Measurements from ENCODE around the gene CREBZF. TPM values are rescaled to one million over a fixed set of nuclear protein-coding genes. Genes with fewer than 3 reads are reported as not detected.

CREBZF gene
- total and polyA plus RNA-seq, 7 experiments from 2014 or later = 13.0 to 114 (median 59.0) TPM

DNA sequence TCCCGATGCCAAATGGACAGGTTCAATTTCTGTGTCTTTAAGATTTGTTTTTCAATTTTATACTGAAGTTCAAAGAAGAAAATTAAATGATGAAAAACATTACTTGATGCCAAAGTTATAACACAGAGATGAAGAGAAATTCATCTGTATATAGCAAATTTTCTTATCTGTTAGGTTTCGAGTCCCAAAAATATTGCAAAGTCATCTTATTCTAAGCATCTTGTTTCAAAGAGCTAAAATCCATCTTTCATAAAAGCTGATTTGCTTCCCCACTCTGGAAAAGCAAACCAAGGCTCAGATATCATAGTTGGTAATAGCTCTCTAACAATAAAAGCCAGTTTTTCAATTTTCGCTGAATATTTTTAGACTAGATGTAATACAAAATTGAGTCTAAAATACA, 40.0 kb upstream of the CREBZF start:
- H3K27me3 ChIP-seq (ENCODE audit: control insufficient read depth in 2 of 2, insufficient read depth in 2 of 2, low read length in 2 of 2) = no peaks in the 10 kb centered on the region
- Mint-ChIP-seq H3K27me3 (peaks cover 0 to 3% (median 0%) of the 10 kb centered on the region in 5 donors), H3K4me1 (peaks cover 4 to 15% (median 11%) of the 10 kb centered on the region in 7 donors), H3K36me3 (peaks cover 0 to 50% (median 25%) of the 10 kb centered on the region in 5 donors), H3K27ac (no peak overlapping the region), H3K4me3 (no peak overlapping the region), H3K9me3 (peaks cover 0 to 3% (median 0%) of the 10 kb centered on the region in 11 donors)
- no peak overlapping the region for H3K27ac ChIP-seq (ENCODE audit: low read depth, low read length)
- no peaks in the 10 kb centered on the region for H3K36me3 ChIP-seq (ENCODE audit: control insufficient read depth in 2 of 3, insufficient read depth in 3 of 3, low read length in 3 of 3)
- intact Hi-C loops (cut with micrococcal nuclease) = no loop called here
- H3K4me3 ChIP-seq (ENCODE audit: low read length) = no peak overlapping the region
- ChIA-PET POLR2A (no interaction called here), CTCF (no interaction called here)
- ATAC-seq (no peak), DNase-seq (no peak)
- H3K4me1 ChIP-seq (ENCODE audit: control insufficient read depth in 2 of 2, insufficient read depth in 2 of 2, low read length in 2 of 2) = peaks cover 8 to 12% of the 10 kb centered on the region in 2 donors
- H3K9me3 ChIP-seq (ENCODE audit: control insufficient read depth in 2 of 3, low read length in 3 of 3) = no peaks in the 10 kb centered on the region

- ChIA-PET CTCF (interaction anchor here (0.6 to 1.5 kb wide), 8 partner anchors 12 to 163 kb away, joined by 3 to 6 read pairs (median 3); partner anchors contain the start of gene CCDC83), POLR2A (interaction anchor here (0.6 to 2.6 kb wide), 6 partner anchors 9 to 182 kb away, joined by 3 to 12 read pairs (median 4); partner anchors contain the start of gene CCDC83)
- H3K4me3 Mint-ChIP-seq = peak overlapping the region; percentile 3 to 55 (median 46)
- Histone ChIP-seq H3K4me3 (ENCODE audit: low read length) (no peak overlapping the region), H3K4me1 (ENCODE audit: control insufficient read depth in 2 of 2, insufficient read depth in 2 of 2, low read length in 2 of 2) (peaks cover 13 to 20% of the 10 kb centered on the region in 2 donors), H3K9me3 (ENCODE audit: control insufficient read depth in 2 of 3, low read length in 3 of 3) (no peaks in the 10 kb centered on the region), H3K27ac (ENCODE audit: low read depth, low read length) (peak overlapping the region; percentile 14), H3K36me3 (ENCODE audit: control insufficient read depth in 2 of 3, insufficient read depth in 3 of 3, low read length in 3 of 3) (no peaks in the 10 kb centered on the region), H3K27me3 (ENCODE audit: control insufficient read depth in 2 of 2, insufficient read depth in 2 of 2, low read length in 2 of 2) (no peaks in the 10 kb centered on the region)
- peaks cover 0 to 3% (median 0%) of the 10 kb centered on the region in 5 donors for H3K27me3 Mint-ChIP-seq
- intact Hi-C loops (cut with micrococcal nuclease) = loop anchor here (1.0 to 10.0 kb wide), 2 partner anchors 53 to 285 kb away; no protein-coding TSS in a partner anchor
- DNase-seq = peak in 4 of 9 donors; percentile 17 to 27 (median 25)
- H3K4me1 Mint-ChIP-seq = peaks cover 10 to 50% (median 23%) of the 10 kb centered on the region in 7 donors
- peak overlapping the region; percentile 33 to 82 (median 74) for H3K27ac Mint-ChIP-seq
- peaks cover 0 to 3% (median 0%) of the 10 kb centered on the region in 11 donors for H3K9me3 Mint-ChIP-seq
- ATAC-seq = peak; percentile 68
- H3K36me3 Mint-ChIP-seq = peaks cover 0 to 66% (median 19%) of the 10 kb centered on the region in 5 donors
These were observed 35.2 kb upstream of the CREBZF start for GRCh38 chr11:85699957-85700741.

GRCh38 chr11:85698195-85698594, 33.3 kb upstream of the CREBZF start:
- Histone ChIP-seq H3K4me3 (ENCODE audit: low read length) (no peak overlapping the region), H3K36me3 (ENCODE audit: control insufficient read depth in 2 of 3, insufficient read depth in 3 of 3, low read length in 3 of 3) (no peaks in the 10 kb centered on the region), H3K4me1 (ENCODE audit: control insufficient read depth in 2 of 2, insufficient read depth in 2 of 2, low read length in 2 of 2) (peaks cover 13 to 24% of the 10 kb centered on the region in 2 donors), H3K27ac (ENCODE audit: low read depth, low read length) (no peak overlapping the region), H3K27me3 (ENCODE audit: control insufficient read depth in 2 of 2, insufficient read depth in 2 of 2, low read length in 2 of 2) (no peaks in the 10 kb centered on the region), H3K9me3 (ENCODE audit: control insufficient read depth in 2 of 3, low read length in 3 of 3) (no peaks in the 10 kb centered on the region)
- intact Hi-C loops (cut with micrococcal nuclease) = loop anchor here in 1 of 2 donors (10.0 kb wide), 1 partner anchor 287 kb away; no protein-coding TSS in a partner anchor
- Mint-ChIP-seq H3K4me3 (no peak overlapping the region), H3K9me3 (peaks cover 0 to 3% (median 0%) of the 10 kb centered on the region in 11 donors), H3K27ac (peak overlapping the region in 3 of 9 donors; percentile 15 to 51 (median 20)), H3K36me3 (peaks cover 0 to 61% (median 13%) of the 10 kb centered on the region in 5 donors), H3K27me3 (no peaks in the 10 kb centered on the region), H3K4me1 (peaks cover 12 to 60% (median 23%) of the 10 kb centered on the region in 7 donors)
- CTCF ChIA-PET = interaction anchor here (0.5 kb wide), 1 partner anchor 43 kb away, joined by 3 read pairs; no protein-coding TSS in a partner anchor
- ATAC-seq = no peak
- no peak for DNase-seq
- POLR2A ChIA-PET = interaction anchor here (0.7 kb wide), 1 partner anchor 253 kb away, joined by 5 read pairs; no protein-coding TSS in a partner anchor

GRCh38 chr11:85697747-85698146, 32.8 kb upstream of the CREBZF start:
- Histone ChIP-seq H3K27me3 (ENCODE audit: control insufficient read depth in 2 of 2, insufficient read depth in 2 of 2, low read length in 2 of 2) (no peaks in the 10 kb centered on the region), H3K4me3 (ENCODE audit: low read length) (no peak overlapping the region), H3K9me3 (ENCODE audit: control insufficient read depth in 2 of 3, low read length in 3 of 3) (no peaks in the 10 kb centered on the region), H3K36me3 (ENCODE audit: control insufficient read depth in 2 of 3, insufficient read depth in 3 of 3, low read length in 3 of 3) (no peaks in the 10 kb centered on the region), H3K4me1 (ENCODE audit: control insufficient read depth in 2 of 2, insufficient read depth in 2 of 2, low read length in 2 of 2) (peaks cover 13 to 24% of the 10 kb centered on the region in 2 donors), H3K27ac (ENCODE audit: low read depth, low read length) (no peak overlapping the region)
- POLR2A ChIA-PET = interaction anchor here (0.7 kb wide), 1 partner anchor 253 kb away, joined by 5 read pairs; no protein-coding TSS in a partner anchor
- Mint-ChIP-seq H3K4me1 (peaks cover 12 to 60% (median 23%) of the 10 kb centered on the region in 7 donors), H3K9me3 (peaks cover 0 to under 1% (median 0%) of the 10 kb centered on the region in 11 donors), H3K27ac (peak overlapping the region in 3 of 9 donors; percentile 31 to 51 (median 36)), H3K4me3 (no peak overlapping the region), H3K36me3 (peaks cover 0 to 59% (median 8%) of the 10 kb centered on the region in 5 donors), H3K27me3 (no peaks in the 10 kb centered on the region)
- intact Hi-C loops (cut with micrococcal nuclease) = loop anchor here in 1 of 2 donors (10.0 kb wide), 1 partner anchor 287 kb away; no protein-coding TSS in a partner anchor
- no peak for ATAC-seq
- CTCF ChIA-PET = interaction anchor here (0.5 kb wide), 1 partner anchor 43 kb away, joined by 3 read pairs; no protein-coding TSS in a partner anchor
- no peak for DNase-seq

- H3K9me3 Mint-ChIP-seq = no peaks in the 10 kb centered on the region
- peaks cover 0 to 58% (median 6%) of the 10 kb centered on the region in 5 donors for H3K36me3 Mint-ChIP-seq
- Histone ChIP-seq H3K9me3 (ENCODE audit: control insufficient read depth in 2 of 3, low read length in 3 of 3) (no peaks in the 10 kb centered on the region), H3K27me3 (ENCODE audit: control insufficient read depth in 2 of 2, insufficient read depth in 2 of 2, low read length in 2 of 2) (no peaks in the 10 kb centered on the region), H3K36me3 (ENCODE audit: control insufficient read depth in 2 of 3, insufficient read depth in 3 of 3, low read length in 3 of 3) (no peaks in the 10 kb centered on the region), H3K4me1 (ENCODE audit: control insufficient read depth in 2 of 2, insufficient read depth in 2 of 2, low read length in 2 of 2) (peaks cover 11 to 18% of the 10 kb centered on the region in 2 donors), H3K27ac (ENCODE audit: low read depth, low read length) (no peak overlapping the region), H3K4me3 (ENCODE audit: low read length) (no peak overlapping the region)
- H3K27ac Mint-ChIP-seq = peak overlapping the region in 1 of 9 donors; percentile 14
- ATAC-seq (no peak), DNase-seq (no peak)
- H3K27me3 Mint-ChIP-seq = no peaks in the 10 kb centered on the region
- ChIA-PET POLR2A (interaction anchor here (1.1 to 2.4 kb wide), 4 partner anchors 52 to 159 kb away, joined by 3 to 8 read pairs (median 4); partner anchors contain the start of gene CCDC83), CTCF (interaction anchor here (1.0 to 2.7 kb wide), 7 partner anchors 70 to 498 kb away, joined by 3 to 12 read pairs (median 5); partner anchors contain the start of gene CCDC83)
- no peak overlapping the region for H3K4me3 Mint-ChIP-seq
- intact Hi-C loops (cut with micrococcal nuclease) = loop anchor here (2.0 to 10.0 kb wide), 3 partner anchors 31 to 289 kb away; partner anchors contain the start of gene CREBZF (in 1 of the 2)
- H3K4me1 Mint-ChIP-seq = peaks cover 9 to 59% (median 18%) of the 10 kb centered on the region in 7 donors
These were observed 30.6 kb upstream of the CREBZF start for GRCh38 chr11:85695546-85695945.

- Histone ChIP-seq H3K4me3 (ENCODE audit: low read length) (no peak overlapping the region), H3K9me3 (ENCODE audit: control insufficient read depth in 2 of 3, low read length in 3 of 3) (no peaks in the 10 kb centered on the region), H3K36me3 (ENCODE audit: control insufficient read depth in 2 of 3, insufficient read depth in 3 of 3, low read length in 3 of 3) (no peaks in the 10 kb centered on the region), H3K4me1 (ENCODE audit: control insufficient read depth in 2 of 2, insufficient read depth in 2 of 2, low read length in 2 of 2) (peaks cover 2 to 7% of the 10 kb centered on the region in 2 donors), H3K27ac (ENCODE audit: low read depth, low read length) (no peak overlapping the region), H3K27me3 (ENCODE audit: control insufficient read depth in 2 of 2, insufficient read depth in 2 of 2, low read length in 2 of 2) (no peaks in the 10 kb centered on the region)
- Mint-ChIP-seq H3K27ac (peak overlapping the region in 1 of 9 donors; percentile 12), H3K4me1 (peaks cover 2 to 52% (median 8%) of the 10 kb centered on the region in 7 donors), H3K36me3 (peaks cover 0 to 63% (median 13%) of the 10 kb centered on the region in 5 donors), H3K4me3 (no peak overlapping the region), H3K27me3 (peaks cover 0 to 3% (median 0%) of the 10 kb centered on the region in 5 donors), H3K9me3 (no peaks in the 10 kb centered on the region)
- DNase-seq (peak in 7 of 9 donors; percentile 36 to 63 (median 55)), ATAC-seq (peak; percentile 70)
- intact Hi-C loops (cut with micrococcal nuclease) = loop anchor here (1.0 to 10.0 kb wide), 16 partner anchors 30 to 1124 kb away; partner anchors contain the start of genes CCDC83 (in 1 of the 2) and CREBZF (in 1 of the 2)
- ChIA-PET POLR2A (interaction anchor here (1.4 kb wide), 1 partner anchor 160 kb away, joined by 4 read pairs; the partner anchor contains the start of gene CCDC83), CTCF (interaction anchor here (0.6 to 2.7 kb wide), 8 partner anchors 71 to 510 kb away, joined by 3 to 12 read pairs (median 4); partner anchors contain the start of gene CCDC83)
These were observed 29.6 kb upstream of the CREBZF start for GRCh38 chr11:85694385-85694980.
